Uterus (tissue), 4 donors: ENCODE measurements around the gene SNX14. TPM values are rescaled to one million over a fixed set of nuclear protein-coding genes. Genes with fewer than 3 reads are reported as not detected.
"Not testable (repeated sequence)": the region's sequence is repeated elsewhere in the genome, so short reads cannot be mapped to it uniquely, and the experiment has no call there.

Experiments
- DNase-seq, 2 donors: peaks; one replicate each; pipeline ENCODE4 v3.0.0-alpha.2; 2019 to 2020
- H3K27ac ChIP-seq, 2 donors: fragments of 200-600 bp; sonication (generic); 1 replicate in 1 of 2; 2 replicates in 1 of 2; pipeline ENCODE4 v1.5.1; 2016 to 2018
- H3K27me3 ChIP-seq, 2 donors: fragments of 200-600 bp; sonication (generic); one replicate each; pipeline ENCODE4 v1.5.1; 2018 to 2019; ENCODE audit warnings: control low read depth in 1 of 2
- H3K36me3 ChIP-seq, 2 donors: fragments of 200-600 bp; sonication (generic); one replicate each; pipeline ENCODE4 v1.5.1; 2019; ENCODE audit warnings: control low read depth in 1 of 2
- H3K4me1 ChIP-seq, 2 donors: fragments of 200-600 bp; sonication (generic); one replicate each; pipeline ENCODE4 v1.5.1; 2018 to 2019; ENCODE audit warnings: control low read depth in 1 of 2
- H3K4me3 ChIP-seq, 2 donors: fragments of 200-600 bp; sonication (generic); 1 replicate in 1 of 2; 2 replicates in 1 of 2; pipeline ENCODE4 v1.5.1; 2018 to 2019; ENCODE audit warnings: mild to moderate bottlenecking in 1 of 2
- H3K9me3 ChIP-seq, 2 donors: fragments of 200-600 bp; sonication (generic); one replicate each; pipeline ENCODE4 v1.5.1; 2019; ENCODE audit warnings: control low read depth in 1 of 2
- POLR2A ChIP-seq, 2 donors: fragments of 450-650 bp; IDR thresholded peaks; one replicate each; pipeline ENCODE4 v1.6.1; 2016; ENCODE audit warnings: antibody characterized with exemption in 2 of 2, mild to moderate bottlenecking in 1 of 2, moderate library complexity in 1 of 2
- intact Hi-C: fragments of 100-400 bp; cut with DNase I; formaldehyde crosslinking; loops from one replicate; pipeline ENCODE4 v1.15.1; 2023; ENCODE audit warnings: low total_unique reads
- total RNA-seq, 4 donors: library from RNA; depleted of rRNA in 3 of 4; stranded (reverse); fragments of >200 nt in 3 of 4; gene quantifications; one replicate each; pipeline versions ENCODE4 v1.1.0 to v1.2.4, GENCODE V29; 2014 to 2023
- TF ChIP-seq, protein P1 (sequence below), 4 experiments: fragments of 200-600 bp in 2 of 4; fragments of 450-650 bp in 2 of 4; sonication (generic) in 2 of 4; IDR thresholded peaks; one replicate each; pipeline ENCODE4 v1.5.1; 2016 to 2019; ENCODE audit warnings: antibody characterized with exemption in 4 of 4, mild to moderate bottlenecking in 2 of 4, moderate library complexity in 1 of 4
- donor health status: DM: yes; HTN: yes; CAD: no.

SNX14 gene
- total RNA-seq, 4 donors from 2014 or later: 41.8 to 174 (median 81.3) TPM

DNA sequence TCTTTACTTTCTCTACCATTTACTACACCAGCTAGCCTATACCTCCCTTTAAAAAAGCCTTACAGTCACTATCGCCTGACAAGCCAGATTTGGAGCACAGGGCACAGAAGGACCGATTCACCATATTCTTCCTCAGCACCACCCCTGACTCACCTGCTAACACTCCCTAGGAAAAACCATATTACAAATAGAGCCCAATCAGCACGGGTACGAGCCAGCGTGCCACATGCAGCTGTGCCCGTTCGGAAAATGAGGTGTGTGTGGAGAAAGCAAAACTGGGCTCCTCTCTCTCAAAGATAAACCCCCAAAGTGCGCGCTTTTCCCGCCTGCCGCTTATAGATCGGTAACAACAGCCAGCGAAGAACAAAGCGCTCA lies 47.9 kb upstream of the SNX14 start:
- intact Hi-C loops: loop anchor here (5.0 kb wide), 1 partner anchor 36 kb away; no protein-coding TSS in a partner anchor
- Histone ChIP-seq H3K27me3 (no peaks in the 10 kb centered on the region), H3K36me3 (no peaks in the 10 kb centered on the region), H3K9me3 (no peaks in the 10 kb centered on the region), H3K4me1 (peaks cover 7% of the 10 kb centered on the region in 2 donors), H3K4me3 (peak overlapping the region; percentile 85 to 96), H3K27ac (peak overlapping the region; percentile 98 to 99)
- TF ChIP-seq, protein P1, sequence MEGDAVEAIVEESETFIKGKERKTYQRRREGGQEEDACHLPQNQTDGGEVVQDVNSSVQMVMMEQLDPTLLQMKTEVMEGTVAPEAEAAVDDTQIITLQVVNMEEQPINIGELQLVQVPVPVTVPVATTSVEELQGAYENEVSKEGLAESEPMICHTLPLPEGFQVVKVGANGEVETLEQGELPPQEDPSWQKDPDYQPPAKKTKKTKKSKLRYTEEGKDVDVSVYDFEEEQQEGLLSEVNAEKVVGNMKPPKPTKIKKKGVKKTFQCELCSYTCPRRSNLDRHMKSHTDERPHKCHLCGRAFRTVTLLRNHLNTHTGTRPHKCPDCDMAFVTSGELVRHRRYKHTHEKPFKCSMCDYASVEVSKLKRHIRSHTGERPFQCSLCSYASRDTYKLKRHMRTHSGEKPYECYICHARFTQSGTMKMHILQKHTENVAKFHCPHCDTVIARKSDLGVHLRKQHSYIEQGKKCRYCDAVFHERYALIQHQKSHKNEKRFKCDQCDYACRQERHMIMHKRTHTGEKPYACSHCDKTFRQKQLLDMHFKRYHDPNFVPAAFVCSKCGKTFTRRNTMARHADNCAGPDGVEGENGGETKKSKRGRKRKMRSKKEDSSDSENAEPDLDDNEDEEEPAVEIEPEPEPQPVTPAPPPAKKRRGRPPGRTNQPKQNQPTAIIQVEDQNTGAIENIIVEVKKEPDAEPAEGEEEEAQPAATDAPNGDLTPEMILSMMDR (IDR thresholded peaks at IDR 0.05): no peak
- TF ChIP-seq POLR2A (IDR thresholded peaks at IDR 0.05): no peak
- no peak for DNase-seq

DNA sequence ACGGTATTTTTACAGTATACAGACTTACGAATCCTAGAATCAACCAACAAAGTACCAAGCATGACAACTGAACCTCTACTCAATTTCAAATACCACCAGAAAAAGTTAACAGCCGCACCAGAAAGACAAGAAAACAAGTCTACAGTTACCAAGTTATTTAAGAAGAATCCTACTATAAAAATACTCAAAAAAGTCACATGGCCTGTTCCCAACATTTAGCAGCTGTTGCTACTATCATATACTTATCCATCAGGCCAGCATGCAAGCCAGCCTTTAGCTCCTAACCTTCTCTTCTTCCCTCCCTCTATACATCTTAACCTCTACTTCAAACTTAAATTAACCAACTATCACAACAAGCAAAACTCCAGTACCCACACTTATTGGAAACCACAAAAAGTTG lies 47.2 kb upstream of the SNX14 start:
- intact Hi-C loops: loop anchor here (5.0 kb wide), 1 partner anchor 36 kb away; no protein-coding TSS in a partner anchor

DNA sequence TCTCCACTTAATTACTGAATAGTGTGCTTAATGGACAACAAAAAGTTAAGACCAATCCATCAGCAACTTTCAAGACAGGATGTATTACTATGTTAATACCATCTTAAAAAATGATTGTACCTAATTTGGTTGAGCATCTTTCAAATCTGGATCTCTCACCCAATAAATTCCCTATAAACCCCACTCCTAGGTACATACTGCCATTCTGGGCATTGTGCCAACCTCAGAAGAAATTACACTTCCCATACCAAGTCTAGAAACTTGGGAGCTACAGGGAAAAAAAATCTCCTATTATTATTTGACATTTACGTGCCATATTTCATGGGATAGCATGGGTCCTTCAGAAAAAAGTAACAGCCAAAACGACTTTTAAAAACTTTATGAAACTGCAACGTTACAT lies 43.9 kb upstream of the SNX14 start:
- Histone ChIP-seq H3K27me3 (no peaks in the 10 kb centered on the region), H3K36me3 (no peaks in the 10 kb centered on the region), H3K27ac (no peak overlapping the region), H3K4me1 (peaks cover 7% of the 10 kb centered on the region in 2 donors), H3K4me3 (no peak overlapping the region), H3K9me3 (no peaks in the 10 kb centered on the region)
- TF ChIP-seq, protein P1 (IDR thresholded peaks at IDR 0.05): no peak
- no peak for TF ChIP-seq POLR2A (IDR thresholded peaks at IDR 0.05)
- no peak for DNase-seq
- intact Hi-C loops: no loop called here

More for the DNA sequence above, 47.2 kb upstream of the SNX14 start:
- Histone ChIP-seq H3K4me1 (peaks cover 7% of the 10 kb centered on the region in 2 donors), H3K4me3 (peak overlapping the region; percentile 85 to 96), H3K36me3 (no peaks in the 10 kb centered on the region), H3K27me3 (no peaks in the 10 kb centered on the region), H3K9me3 (no peaks in the 10 kb centered on the region), H3K27ac (peak overlapping the region in 1 of 2 donors; percentile 98)
- TF ChIP-seq, protein P1 (IDR thresholded peaks at IDR 0.05): no peak
- TF ChIP-seq POLR2A (IDR thresholded peaks at IDR 0.05): no peak
- DNase-seq: no peak

DNA sequence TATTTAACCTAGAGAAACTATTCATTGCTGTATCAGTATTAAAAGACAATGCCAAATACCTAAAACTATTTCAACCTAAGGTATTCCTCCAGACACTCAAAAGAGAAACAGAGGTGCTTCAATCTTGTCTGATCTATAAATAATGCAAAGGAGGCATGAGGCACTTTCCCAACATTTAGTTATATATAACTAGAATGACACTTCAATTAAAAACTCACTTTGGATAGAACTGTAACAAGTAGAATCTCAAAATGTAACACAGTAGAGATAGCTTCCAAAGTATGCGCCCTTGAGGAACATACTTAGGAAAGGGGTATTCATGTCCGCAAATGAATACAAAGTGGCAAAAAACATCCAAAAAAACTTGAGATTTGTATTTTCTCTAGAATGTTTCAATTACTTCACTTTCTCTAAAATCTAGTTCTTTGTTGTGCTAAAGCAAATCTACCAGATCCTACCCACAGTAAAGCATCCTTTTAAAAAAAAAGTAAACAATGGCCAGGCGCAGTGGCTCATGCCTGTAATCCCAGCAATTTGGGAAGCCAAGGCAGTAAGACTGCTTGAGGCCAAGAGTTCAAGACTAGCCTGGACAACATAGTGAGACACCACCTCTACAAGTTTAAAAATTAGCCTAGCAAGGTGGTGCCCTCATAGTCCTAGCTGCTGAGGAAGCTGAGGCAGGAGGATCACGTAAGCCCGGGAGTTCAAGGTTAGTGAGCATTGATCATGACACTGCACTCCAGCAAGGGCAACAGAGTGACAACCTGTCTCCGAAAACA lies 38.7 kb upstream of the SNX14 start:
- Histone ChIP-seq H3K4me1 (no peaks in the 10 kb centered on the region), H3K27ac (no peak overlapping the region), H3K27me3 (no peaks in the 10 kb centered on the region), H3K9me3 (no peaks in the 10 kb centered on the region), H3K36me3 (no peaks in the 10 kb centered on the region), H3K4me3 (no peak overlapping the region)
- DNase-seq: no peak
- no peak for TF ChIP-seq POLR2A (IDR thresholded peaks at IDR 0.05)
- TF ChIP-seq, protein P1 (IDR thresholded peaks at IDR 0.05): no peak
- intact Hi-C loops: no loop called here

DNA sequence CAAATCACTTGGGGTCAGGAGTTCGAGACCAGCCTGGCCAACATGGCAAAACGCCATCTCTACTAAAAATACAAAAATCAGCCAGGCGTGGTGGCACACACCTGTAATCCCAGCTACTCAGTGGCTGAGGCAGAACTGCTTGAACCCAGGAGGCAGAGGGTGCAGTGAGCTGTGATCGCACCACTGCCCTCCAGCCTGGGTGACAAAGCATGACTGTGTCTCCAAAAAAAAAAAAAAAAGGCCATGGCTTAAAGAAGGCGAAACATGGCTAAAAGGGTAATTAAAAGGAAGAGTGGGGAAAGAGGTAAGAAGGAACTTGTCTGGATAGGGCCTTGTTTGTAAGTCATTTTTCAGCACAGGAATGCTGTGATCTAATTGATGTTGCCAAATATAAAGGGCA lies 37.5 kb upstream of the SNX14 start:
- DNase-seq, H3K27ac ChIP-seq, H3K9me3 ChIP-seq, H3K4me1 ChIP-seq, intact Hi-C loops, H3K27me3 ChIP-seq, H3K4me3 ChIP-seq, H3K36me3 ChIP-seq: not testable (repeated sequence)
